Fibroblast of lung (primary cell): Measurements from ENCODE around the gene SPOCD1. TPM values are rescaled to one million over a fixed set of nuclear protein-coding genes. Genes with fewer than 3 reads are reported as not detected.

ENCODE experiments used
- DNase-seq, 2 donors: peaks; one replicate each; pipeline versions ENCODE4 v3.0.0 to v3.0.0-alpha.2; 2010; ENCODE audit warnings: low read depth in 2 of 2
- H2AFZ ChIP-seq: 2 replicates; pipeline ENCODE4 v1.5.1; 2012; ENCODE audit warnings: low read length, control low read depth, inconsistent platforms
- H3K27ac ChIP-seq: 2 replicates; pipeline ENCODE4 v1.5.1; 2011; ENCODE audit warnings: low read length, control low read depth; ENCODE audit not compliant: insufficient read depth
- H3K27me3 ChIP-seq: 2 replicates; pipeline ENCODE4 v1.5.1; 2011; ENCODE audit warnings: mild to moderate bottlenecking, low read length; ENCODE audit not compliant: control insufficient read depth, insufficient read depth
- H3K36me3 ChIP-seq: 2 replicates; pipeline ENCODE4 v1.5.1; 2011; ENCODE audit warnings: low read length; ENCODE audit not compliant: control insufficient read depth, insufficient read depth
- H3K4me1 ChIP-seq: 2 replicates; pipeline ENCODE4 v1.5.1; 2011; ENCODE audit warnings: low read length; ENCODE audit not compliant: control insufficient read depth, insufficient read depth; ENCODE audit errors: extremely low read depth
- H3K4me2 ChIP-seq: 2 replicates; pipeline ENCODE4 v1.5.1; 2011; ENCODE audit warnings: low read length, control low read depth; ENCODE audit not compliant: insufficient read depth; ENCODE audit errors: extremely low read depth
- H3K4me3 ChIP-seq, 4 experiments: fragments of 200-600 bp in 1 of 4; sonication (generic) in 1 of 4; replicated peaks in 1 of 4; 2 replicates each; pipeline ENCODE4 v1.5.1; 2011 to 2016; ENCODE audit warnings: low read length in 4 of 4, low read depth in 3 of 4, mild to moderate bottlenecking in 3 of 4, control low read depth in 2 of 4, inconsistent platforms in 1 of 4, mixed read lengths in 1 of 4; ENCODE audit not compliant: insufficient read depth in 1 of 4; ENCODE audit errors: control extremely low read depth in 1 of 4
- H3K79me2 ChIP-seq: 2 replicates; pipeline ENCODE4 v1.5.1; 2012; ENCODE audit warnings: mild to moderate bottlenecking, low read length, inconsistent platforms; ENCODE audit not compliant: control insufficient read depth, insufficient read depth
- H3K9ac ChIP-seq: 2 replicates; pipeline ENCODE4 v1.5.1; 2011; ENCODE audit warnings: mild to moderate bottlenecking, low read length, control low read depth; ENCODE audit not compliant: insufficient read depth
- H3K9me3 ChIP-seq: 2 replicates; pipeline ENCODE4 v1.5.1; 2012; ENCODE audit warnings: low read depth, low read length; ENCODE audit not compliant: control insufficient read depth, insufficient read depth
- H4K20me1 ChIP-seq: 2 replicates; pipeline ENCODE4 v1.5.1; 2011; ENCODE audit warnings: low read length; ENCODE audit not compliant: control insufficient read depth, insufficient read depth; ENCODE audit errors: extremely low read depth
- CTCF ChIP-seq, 2 donors: IDR thresholded peaks in 1 of 2; conservative IDR thresholded peaks in 1 of 2; 1 replicate in 1 of 2; 2 replicates in 1 of 2; pipeline ENCODE4 v1.5.1; 2011 to 2012; ENCODE audit warnings: low read length in 2 of 2, control low read depth in 1 of 2, inconsistent platforms in 1 of 2, low read depth in 1 of 2, mild to moderate bottlenecking in 1 of 2
- EZH2 ChIP-seq: IDR thresholded peaks from 2 replicates; pipeline ENCODE4 v1.5.1; 2012; ENCODE audit warnings: low read length, control low read depth, mild to moderate bottlenecking; ENCODE audit errors: missing control alignments
- polyA plus RNA-seq, 2 donors: library from polyadenylated mRNA; depleted of rRNA in 1 of 2; stranded (reverse) in 1 of 2; unstranded in 1 of 2; fragments of >200 nt; gene quantifications; 2 replicates each; pipeline ENCODE4 v1.2.1, GENCODE V29; 2011 to 2012; ENCODE audit warnings: missing spikeins in 1 of 2
- total RNA-seq: library from RNA; depleted of rRNA; stranded (reverse); fragments of >200 nt; gene quantifications from 2 replicates; pipeline ENCODE4 v1.2.1, GENCODE V29; 2014

Gene SPOCD1
- total and polyA plus RNA-seq, 2 donors (not counting 1 experiment from before 2014, with no cell fraction given) = 47.2 to 55.4 TPM

DNA sequence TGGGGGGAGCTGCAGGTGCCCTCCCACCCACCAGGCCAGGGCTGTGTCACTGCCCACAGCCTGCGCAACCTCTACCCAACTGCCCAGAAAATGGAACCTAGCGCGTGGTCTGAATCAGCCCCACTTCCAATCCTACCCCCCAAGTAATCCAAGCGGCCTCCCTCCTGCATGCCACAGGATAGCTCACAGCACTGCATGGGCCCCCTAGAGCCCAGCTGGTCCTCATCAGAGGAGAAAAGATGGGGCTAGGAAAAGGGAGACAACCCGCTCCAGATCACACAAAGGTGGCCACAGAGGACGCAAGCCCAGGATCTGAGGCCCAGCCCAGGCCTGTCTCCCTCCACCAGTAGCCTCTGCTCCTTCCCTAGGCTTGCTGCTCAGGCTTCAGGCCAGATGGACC is 57.8 kb downstream of the SPOCD1 start:
- no peak overlapping the region for H2AFZ ChIP-seq
- H3K79me2 ChIP-seq = no peaks in the 10 kb centered on the region
- H3K4me3 ChIP-seq = no peak overlapping the region
- no peaks in the 10 kb centered on the region for H3K27me3 ChIP-seq
- peaks cover 28% of the 10 kb centered on the region for H3K4me1 ChIP-seq
- no peak overlapping the region for H3K27ac ChIP-seq
- DNase-seq = no peak
- no peaks in the 10 kb centered on the region for H3K36me3 ChIP-seq
- H3K4me2 ChIP-seq = no peak overlapping the region
- no peak overlapping the region for H3K9ac ChIP-seq
- no peak for TF ChIP-seq EZH2
- no peak for TF ChIP-seq CTCF (conservative IDR thresholded peaks at IDR 0.05 in 1 of 2, IDR thresholded peaks at IDR 0.05 in 1 of 2; ENCODE audit: low read depth in 1 of 2, low read length in 2 of 2)
- H4K20me1 ChIP-seq = no peaks in the 10 kb centered on the region
- no peaks in the 10 kb centered on the region for H3K9me3 ChIP-seq

DNA sequence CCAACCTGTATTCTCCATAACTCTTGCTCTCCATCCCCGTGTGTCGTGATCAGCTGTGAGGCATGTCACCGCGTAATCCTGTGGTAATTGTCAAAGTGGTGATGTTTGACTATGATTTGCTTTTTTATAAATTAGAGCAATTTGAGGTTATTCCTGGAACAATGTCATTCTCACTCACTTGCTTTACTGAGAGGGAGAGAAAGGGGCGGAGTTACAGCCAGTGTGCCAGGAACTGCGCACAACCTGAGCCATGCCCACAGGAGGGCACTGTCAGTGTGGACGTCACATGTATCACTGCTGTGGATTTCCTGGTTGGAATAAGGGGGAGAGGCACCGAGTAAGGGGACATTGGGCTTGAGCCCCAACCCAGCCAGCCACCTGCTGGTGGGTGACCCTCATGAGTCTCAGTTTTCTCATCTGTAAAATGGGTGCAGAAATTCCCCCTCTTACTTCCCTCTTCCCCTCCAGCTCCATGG is 58.6 kb downstream of the SPOCD1 start:
- Histone ChIP-seq H4K20me1 (no peaks in the 10 kb centered on the region), H3K36me3 (no peaks in the 10 kb centered on the region), H3K4me2 (no peak overlapping the region), H3K4me3 (no peak overlapping the region), H3K79me2 (no peaks in the 10 kb centered on the region), H3K4me1 (peaks cover 27% of the 10 kb centered on the region), H2AFZ (no peak overlapping the region), H3K27me3 (no peaks in the 10 kb centered on the region), H3K9ac (no peak overlapping the region), H3K9me3 (no peaks in the 10 kb centered on the region), H3K27ac (no peak overlapping the region)
- DNase-seq = no peak
- TF ChIP-seq CTCF (conservative IDR thresholded peaks at IDR 0.05 in 1 of 2, IDR thresholded peaks at IDR 0.05 in 1 of 2; ENCODE audit: low read depth in 1 of 2, low read length in 2 of 2) = no peak
- TF ChIP-seq EZH2 = no peak

- Histone ChIP-seq H3K27ac (no peak overlapping the region), H3K9ac (no peak overlapping the region), H3K4me3 (no peak overlapping the region), H3K4me1 (peaks cover 22% of the 10 kb centered on the region), H2AFZ (no peak overlapping the region), H3K36me3 (no peaks in the 10 kb centered on the region), H3K79me2 (no peaks in the 10 kb centered on the region), H4K20me1 (no peaks in the 10 kb centered on the region), H3K4me2 (no peak overlapping the region), H3K27me3 (no peaks in the 10 kb centered on the region), H3K9me3 (no peaks in the 10 kb centered on the region)
- TF ChIP-seq CTCF (conservative IDR thresholded peaks at IDR 0.05 in 1 of 2, IDR thresholded peaks at IDR 0.05 in 1 of 2; ENCODE audit: low read depth in 1 of 2, low read length in 2 of 2) (no peak), EZH2 (no peak)
- no peak for DNase-seq
Measured at GRCh38 chr1:31756578-31756977, 59.2 kb downstream of the SPOCD1 start.
